HepG2 (cell line): Measurements from ENCODE around the gene HPD. TPM values are rescaled to one million over a fixed set of nuclear protein-coding genes. Genes with fewer than 3 reads are reported as not detected.
A peak's percentile ranks its signal among the peaks of the same experiment; 100 is the strongest.

ENCODE experiments used
- ATAC-seq: fragments of 200-7000 bp; cut with Tn5 transposase; 3 replicates; pipeline ENCODE4 v1.9.1; 2020; ENCODE audit warnings: mild to moderate bottlenecking, moderate library complexity
- BruUV-seq: library from RNA; stranded (reverse); fragments of 400-500 nt; replicated peaks from 2 replicates; lab custom pipeline; 2021; lab: Mats Ljungman, UMichigan
- CTCF ChIA-PET: fragments of 300-600 bp; formaldehyde crosslinking; extraction: SDS; loops from one replicate; lab custom pipeline; 2021; ENCODE audit warnings: low total read pairs, inconsistent platforms, low intra/inter-chr PET ratio; lab: Yijun Ruan, JAX
- POLR2A ChIA-PET: fragments of 350-600 bp; sonication (Branson Sonifier 250); formaldehyde crosslinking; loops from one replicate; lab custom pipeline; 2020; ENCODE audit warnings: antibody characterized with exemption, inconsistent platforms; lab: Yijun Ruan, JAX
- DNase-seq: peaks from one replicate; pipeline ENCODE4 v3.0.0-alpha.2; 2015; ENCODE audit warnings: low spot score
- FAIRE-seq: peaks from 3 replicates; lab custom pipeline; 2011; peaks lifted over from hg19 to GRCh38; lab: Jason Lieb, UNC
- H2AFZ ChIP-seq: one replicate; pipeline ENCODE4 v1.6.1; 2011; ENCODE audit warnings: low read length, inconsistent platforms
- H3K27ac ChIP-seq: fragments of 300-600 bp; 3 replicates; pipeline ENCODE4 v1.8.0; 2011; ENCODE audit warnings: mixed run types, mild to moderate bottlenecking, mixed read lengths, low read length, inconsistent platforms; ENCODE audit not compliant: insufficient read depth; ENCODE audit errors: extremely low read length
- H3K27me3 ChIP-seq, 2 experiments: fragments of 200-600 bp in 1 of 2; 2 replicates in 1 of 2; 3 replicates in 1 of 2; pipeline versions ENCODE4 v1.6.0 to v1.8.0; 2011; ENCODE audit warnings: low read length in 2 of 2, mild to moderate bottlenecking in 2 of 2, moderate library complexity in 2 of 2, inconsistent platforms in 1 of 2; ENCODE audit not compliant: insufficient read depth in 2 of 2, control insufficient read depth in 1 of 2
- H3K36me3 ChIP-seq, 2 experiments: fragments of 200-600 bp in 1 of 2; replicated peaks in 1 of 2; 2 replicates in 1 of 2; 3 replicates in 1 of 2; pipeline versions ENCODE4 v1.5.1 to v1.8.0; 2011; ENCODE audit warnings: low read length in 2 of 2, inconsistent platforms in 1 of 2; ENCODE audit not compliant: insufficient read depth in 2 of 2, control insufficient read depth in 1 of 2
- H3K4me1 ChIP-seq: 2 replicates; pipeline ENCODE4 v1.5.1; 2012; ENCODE audit warnings: low read length, inconsistent platforms; ENCODE audit not compliant: insufficient read depth
- H3K4me2 ChIP-seq: 2 replicates; pipeline ENCODE4 v1.6.0; 2011; ENCODE audit warnings: low read depth, low read length, inconsistent platforms
- H3K4me3 ChIP-seq, 3 experiments: fragments of 200-600 bp in 1 of 3; sonication (generic), shearing (Covaris generic) in 1 of 3; replicated peaks in 1 of 3; 2 replicates each; pipeline ENCODE4 v1.5.1; 2011 to 2016; ENCODE audit warnings: low read length in 3 of 3, inconsistent platforms in 2 of 3, low read depth in 2 of 3, mild to moderate bottlenecking in 2 of 3, control low read depth in 1 of 3, mixed read lengths in 1 of 3; ENCODE audit not compliant: insufficient read depth in 1 of 3
- H3K79me2 ChIP-seq: one replicate; pipeline ENCODE4 v1.6.1; 2011; ENCODE audit warnings: low read length, inconsistent platforms; ENCODE audit not compliant: insufficient read depth
- H3K9ac ChIP-seq: 2 replicates; pipeline ENCODE4 v1.6.0; 2011; ENCODE audit warnings: mild to moderate bottlenecking, low read depth, low read length, inconsistent platforms; ENCODE audit not compliant: insufficient read depth
- H3K9me3 ChIP-seq: 2 replicates; pipeline ENCODE4 v1.5.1; 2012; ENCODE audit warnings: mild to moderate bottlenecking, low read length
- H4K20me1 ChIP-seq: 2 replicates; pipeline ENCODE4 v1.6.0; 2011; ENCODE audit warnings: inconsistent platforms, mild to moderate bottlenecking, low read length, moderate library complexity; ENCODE audit not compliant: insufficient read depth
- AGO2 ChIP-seq: fragments of 200-400 bp; formaldehyde crosslinking; optimal IDR thresholded peaks from 2 replicates; pipeline ENCODE3; 2017; ENCODE audit warnings: mild to moderate bottlenecking, low read depth, low read length, moderate library complexity
- HOXD1 ChIP-seq: sonication (generic); formaldehyde crosslinking; IDR thresholded peaks from 2 replicates; pipeline ENCODE4 v1.5.0; 2020; ENCODE audit warnings: missing genetic modification reagents
- JUN ChIP-seq: sonication (generic); formaldehyde crosslinking; IDR thresholded peaks from 2 replicates; pipeline ENCODE4 v1.4.0; 2020; ENCODE audit warnings: mild to moderate bottlenecking, missing genetic modification reagents
- MED1 ChIP-seq: sonication (generic); formaldehyde crosslinking; IDR thresholded peaks from 2 replicates; pipeline ENCODE4 v1.4.0; 2020; ENCODE audit warnings: missing genetic modification reagents
- SMAD9 ChIP-seq: sonication (generic); formaldehyde crosslinking; IDR thresholded peaks from 2 replicates; pipeline ENCODE4 v1.5.1; 2020; ENCODE audit warnings: mild to moderate bottlenecking, missing genetic modification reagents
- SOX6 ChIP-seq, 2 experiments: fragments of 450-650 bp in 1 of 2; sonication (generic) in 1 of 2; formaldehyde crosslinking in 1 of 2; IDR thresholded peaks; 2 replicates each; pipeline versions ENCODE4 v1.4.0 to v1.6.1; 2017 to 2020; ENCODE audit warnings: antibody characterized with exemption in 1 of 2, mild to moderate bottlenecking in 1 of 2, missing genetic modification reagents in 1 of 2
- TEAD2 ChIP-seq: sonication (generic); formaldehyde crosslinking; IDR thresholded peaks from 2 replicates; pipeline ENCODE4 v1.9.0; 2021; ENCODE audit warnings: missing genetic modification reagents
- ZNF720 ChIP-seq: sonication (generic); formaldehyde crosslinking; IDR thresholded peaks from 2 replicates; pipeline ENCODE4 v1.4.0; 2020; ENCODE audit warnings: missing genetic modification reagents
- ZSCAN21 ChIP-seq: sonication (generic); formaldehyde crosslinking; IDR thresholded peaks from 2 replicates; pipeline ENCODE4 v1.8.0; 2022; ENCODE audit warnings: mild to moderate bottlenecking, missing genetic modification reagents, moderate library complexity, borderline replicate concordance
- WGBS: methylation state at CpG from one replicate; pipeline ENCODE4 v1.1.6; 2017; ENCODE audit warnings: low lambda C conversion rate; 5-methylcytosine and 5-hydroxymethylcytosine counted together
- in situ Hi-C: cut with HindIII; loops from 2 replicates; pipeline ENCODE4 v1.10.0; 2017; ENCODE audit warnings: low pct_unique_long_range_greater_than_20kb; ENCODE audit not compliant: extremely low pct_ligation_motif_present
- intact Hi-C: fragments of 100-400 bp; cut with micrococcal nuclease; formaldehyde crosslinking; loops from one replicate; pipeline ENCODE4 v1.10.0; 2022; ENCODE audit not compliant: unreplicated experiment
- polyA plus RNA-seq, 8 experiments: library from polyadenylated mRNA; depleted of rRNA in 3 of 8; stranded (reverse) in 7 of 8; unstranded in 1 of 8; fragments of >200 nt; fragmentation: Illumina TruSeq in 4 of 8; extraction: Trizol in 4 of 8; gene quantifications; 2 replicates each; pipeline versions ENCODE4 v1.2.1 to v1.2.3, GENCODE V29; 2011 to 2016; ENCODE audit warnings: low read depth in 4 of 8, missing spikeins in 1 of 8, mixed read lengths in 1 of 8; ENCODE audit not compliant: insufficient read depth in 1 of 8
- total RNA-seq, 5 experiments: library from RNA; depleted of rRNA; stranded (reverse); fragments of >200 nt; fragmentation: Illumina TruSeq; extraction: Trizol; gene quantifications; 2 replicates each; pipeline ENCODE4 v1.2.3, GENCODE V29; 2016; ENCODE audit warnings: low read depth in 1 of 5
- TF ChIP-seq, protein P1 (sequence below): sonication (generic); formaldehyde crosslinking; IDR thresholded peaks from 2 replicates; pipeline ENCODE4 v1.9.0; 2021; ENCODE audit warnings: missing genetic modification reagents, mild to moderate bottlenecking, borderline replicate concordance
- TF ChIP-seq, protein P2 (sequence below): sonication (generic); formaldehyde crosslinking; IDR thresholded peaks from 2 replicates; pipeline ENCODE4 v1.8.1; 2023; ENCODE audit warnings: missing genetic modification reagents, mild to moderate bottlenecking, borderline replicate concordance

Gene HPD
- total and polyA plus RNA-seq, 2 of the 13 experiments (the other 11 are each of a cell fraction or from before 2014, with no cell fraction given): 120 to 195 TPM

DNA sequence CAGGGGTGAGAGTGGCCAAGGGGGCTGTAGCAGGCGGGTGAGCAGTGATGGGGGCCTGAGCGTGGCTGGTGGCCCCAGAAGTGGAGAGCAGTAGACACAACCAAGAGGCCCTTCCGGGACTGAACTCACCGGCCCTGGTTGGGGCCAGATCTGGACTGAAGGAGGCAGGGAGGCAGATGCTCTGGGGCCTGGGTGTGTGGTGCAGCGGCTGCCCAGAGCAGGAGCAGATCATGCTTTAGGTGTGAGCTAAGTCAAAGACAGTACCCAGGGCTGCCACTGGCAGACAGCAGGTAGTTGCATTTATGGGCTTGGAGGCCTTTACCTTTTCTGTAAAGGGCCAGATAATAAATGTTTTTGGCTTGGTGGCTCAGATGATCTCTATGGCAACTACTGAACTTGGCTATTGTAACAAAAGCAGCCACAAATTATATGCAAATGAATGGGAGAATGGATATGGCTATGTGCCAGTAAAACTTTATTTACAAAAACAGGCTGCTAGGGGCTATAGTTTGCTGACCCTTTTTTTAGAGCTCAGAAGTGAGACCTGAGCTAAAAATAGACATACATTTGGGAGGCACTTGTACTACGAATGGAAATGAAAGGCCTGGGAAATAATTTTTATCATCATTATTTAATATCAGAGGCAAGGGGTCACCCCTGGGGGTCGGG is 29.3 kb downstream of the HPD start:
- Histone ChIP-seq H4K20me1 (no peaks in the 10 kb centered on the region), H3K4me1 (no peaks in the 10 kb centered on the region), H3K36me3 (peaks cover 19 to 38% of the 10 kb centered on the region in 2 experiments; a peak in 4 of 5 replicates), H3K9me3 (no peaks in the 10 kb centered on the region), H3K4me2 (no peak overlapping the region), H2AFZ (no peak overlapping the region), H3K9ac (no peak overlapping the region), H3K27ac (no peak overlapping the region), H3K4me3 (no peak overlapping the region), H3K27me3 (no peaks in the 10 kb centered on the region), H3K79me2 (no peaks in the 10 kb centered on the region)
- no peak for DNase-seq
- in situ Hi-C loops (no loop called here), intact Hi-C loops (no loop called here)
- ChIA-PET POLR2A (no interaction called here), CTCF (no interaction called here)
- WGBS: 96% methylated on average over 6 of the region's 7 CpGs
- BruUV-seq: no TSS peak
- no peak for TF ChIP-seq AGO2
- TF ChIP-seq MED1 (CRISPR knock-in tag): no peak
- TF ChIP-seq, protein P1, sequence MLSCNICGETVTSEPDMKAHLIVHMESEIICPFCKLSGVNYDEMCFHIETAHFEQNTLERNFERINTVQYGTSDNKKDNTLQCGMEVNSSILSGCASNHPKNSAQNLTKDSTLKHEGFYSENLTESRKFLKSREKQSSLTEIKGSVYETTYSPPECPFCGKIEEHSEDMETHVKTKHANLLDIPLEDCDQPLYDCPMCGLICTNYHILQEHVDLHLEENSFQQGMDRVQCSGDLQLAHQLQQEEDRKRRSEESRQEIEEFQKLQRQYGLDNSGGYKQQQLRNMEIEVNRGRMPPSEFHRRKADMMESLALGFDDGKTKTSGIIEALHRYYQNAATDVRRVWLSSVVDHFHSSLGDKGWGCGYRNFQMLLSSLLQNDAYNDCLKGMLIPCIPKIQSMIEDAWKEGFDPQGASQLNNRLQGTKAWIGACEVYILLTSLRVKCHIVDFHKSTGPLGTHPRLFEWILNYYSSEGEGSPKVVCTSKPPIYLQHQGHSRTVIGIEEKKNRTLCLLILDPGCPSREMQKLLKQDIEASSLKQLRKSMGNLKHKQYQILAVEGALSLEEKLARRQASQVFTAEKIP (CRISPR knock-in tag): no peak
- TF ChIP-seq, protein P2, sequence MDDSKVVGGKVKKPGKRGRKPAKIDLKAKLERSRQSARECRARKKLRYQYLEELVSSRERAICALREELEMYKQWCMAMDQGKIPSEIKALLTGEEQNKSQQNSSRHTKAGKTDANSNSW (CRISPR knock-in tag): no peak
- TF ChIP-seq ZSCAN21: no peak
- no peak for FAIRE-seq
- peak; percentile 11; the same call in 2 of the 3 replicates for ATAC-seq

DNA sequence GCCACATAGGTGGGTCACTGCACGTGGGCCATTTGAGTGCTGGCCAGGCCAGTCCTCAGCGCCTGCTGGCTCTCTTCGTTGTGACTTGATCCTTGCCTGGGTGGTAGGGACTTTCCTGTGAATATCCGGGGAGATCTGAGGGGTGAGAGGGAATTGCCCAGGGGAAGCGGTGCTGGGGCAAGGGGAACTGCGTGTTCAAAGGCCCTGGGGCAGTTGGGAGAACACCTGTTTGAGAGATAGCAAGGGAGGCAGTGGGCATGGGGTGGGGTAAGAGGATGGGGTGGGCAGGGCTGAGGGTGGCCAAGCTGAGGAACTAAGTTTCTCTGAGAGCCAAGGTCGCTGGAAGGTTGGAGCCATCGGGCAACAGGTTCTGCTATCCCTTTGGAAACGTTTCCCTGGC is 29.8 kb downstream of the HPD start:
- no peaks in the 10 kb centered on the region for H4K20me1 ChIP-seq
- no TSS peak for BruUV-seq
- H3K4me1 ChIP-seq: no peaks in the 10 kb centered on the region
- in situ Hi-C loops (no loop called here), intact Hi-C loops (no loop called here)
- H3K4me2 ChIP-seq: no peak overlapping the region
- H3K36me3 ChIP-seq: peaks cover 21 to 43% of the 10 kb centered on the region in 2 experiments
- no peak overlapping the region for H3K4me3 ChIP-seq
- no peak for DNase-seq
- no peak overlapping the region for H2AFZ ChIP-seq
- TF ChIP-seq HOXD1 (CRISPR knock-in tag): no peak
- no peak for TF ChIP-seq SOX6 (IDR thresholded peaks at IDR 0.05)
- TF ChIP-seq SOX6 (CRISPR knock-in tag; IDR thresholded peaks at IDR 0.05): no peak
- TF ChIP-seq TEAD2 (CRISPR knock-in tag): no peak
- no peak for TF ChIP-seq SMAD9 (CRISPR knock-in tag)
- TF ChIP-seq JUN (CRISPR knock-in tag): no peak
- TF ChIP-seq ZNF720: no peak
- no peak for FAIRE-seq
- H3K9ac ChIP-seq: no peak overlapping the region
- 94% methylated on average over 8 of the region's 9 CpGs for WGBS
- H3K27me3 ChIP-seq: no peaks in the 10 kb centered on the region
- H3K27ac ChIP-seq: no peak overlapping the region
- CTCF ChIA-PET: no interaction called here
- H3K79me2 ChIP-seq: no peaks in the 10 kb centered on the region
- H3K9me3 ChIP-seq: no peaks in the 10 kb centered on the region
- ATAC-seq: no peak
- POLR2A ChIA-PET: no interaction called here
